ENCODE measurements around the gene KCNIP4. TPM values are rescaled to one million over a fixed set of nuclear protein-coding genes. Genes with fewer than 3 reads are reported as not detected.

KCNIP4 gene
- total and polyA plus RNA-seq, 2 of the 8 experiments (the other 6 are each of a cell fraction or from before 2014, with no cell fraction given), result 0.06 TPM; not detected in 1

GRCh38 chr4:21202959-21203358 is 745.6 kb downstream of the KCNIP4 start (continued):
- no peak for TF ChIP-seq CHD7 (IDR thresholded peaks at IDR 0.05; ENCODE audit: insufficient replicate concordance, low read length)
- TF ChIP-seq SRF (IDR thresholded peaks at IDR 0.05; ENCODE audit: low read depth, low read length), result no peak
- no peak for TF ChIP-seq RAD21 (IDR thresholded peaks at IDR 0.05 in 1 of 2, conservative IDR thresholded peaks at IDR 0.05 in 1 of 2; ENCODE audit: low read depth in 2 of 2, low read length in 2 of 2)
- no peak for TF ChIP-seq EZH2 (IDR thresholded peaks at IDR 0.05; ENCODE audit: low read depth, low read length, severe bottlenecking)
- TF ChIP-seq CTCF (IDR thresholded peaks at IDR 0.05; ENCODE audit: control extremely low read depth in 1 of 3, insufficient read depth in 1 of 3, low read depth in 1 of 3, low read length in 3 of 3), result no peak
- TF ChIP-seq RBBP5 (IDR thresholded peaks at IDR 0.05; ENCODE audit: borderline replicate concordance, low read depth, low read length), result no peak
- no peak for TF ChIP-seq CEBPB (IDR thresholded peaks at IDR 0.05; ENCODE audit: low read depth, low read length)
- no peak for TF ChIP-seq CHD2 (IDR thresholded peaks at IDR 0.05; ENCODE audit: low read length)

Measured in H1 (cell line).